ENCODE measurements around the gene SNAI3. TPM values are rescaled to one million over a fixed set of nuclear protein-coding genes. Genes with fewer than 3 reads are reported as not detected.
A peak's percentile ranks its signal among the peaks of the same experiment; 100 is the strongest.

Gene SNAI3
- total RNA-seq, 3 donors from 2014 or later = 0.28 to 0.82 (median 0.55) TPM

DNA sequence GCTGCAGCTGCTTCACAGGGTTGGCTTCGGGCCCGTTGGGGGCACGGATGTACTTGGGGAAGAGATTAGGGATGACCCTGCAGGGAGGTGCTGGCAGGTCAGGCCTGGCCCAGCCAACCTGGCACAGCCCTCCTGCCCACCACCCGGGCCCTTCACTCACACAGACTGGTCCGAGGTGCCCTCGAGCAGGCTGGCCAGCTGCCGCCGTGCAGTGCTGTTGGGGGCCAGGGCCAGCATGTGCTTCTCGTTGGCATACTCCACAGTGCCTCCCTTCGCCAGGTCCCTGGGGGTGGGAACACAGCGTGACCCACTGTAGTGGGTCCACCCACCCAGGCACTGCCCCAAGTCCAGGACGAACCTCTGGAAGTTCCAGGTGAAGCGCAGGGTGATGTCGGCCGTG, 29.9 kb upstream of the SNAI3 start:
- ATAC-seq = no peak
- intact Hi-C loops (cut with DNase I, micrococcal nuclease) = no loop called here
- no peaks in the 10 kb centered on the region for H3K9me3 ChIP-seq
- H3K36me3 ChIP-seq (ENCODE audit: low read depth) = no peaks in the 10 kb centered on the region
- no peak overlapping the region for H3K4me3 ChIP-seq
- TF ChIP-seq, protein P1, sequence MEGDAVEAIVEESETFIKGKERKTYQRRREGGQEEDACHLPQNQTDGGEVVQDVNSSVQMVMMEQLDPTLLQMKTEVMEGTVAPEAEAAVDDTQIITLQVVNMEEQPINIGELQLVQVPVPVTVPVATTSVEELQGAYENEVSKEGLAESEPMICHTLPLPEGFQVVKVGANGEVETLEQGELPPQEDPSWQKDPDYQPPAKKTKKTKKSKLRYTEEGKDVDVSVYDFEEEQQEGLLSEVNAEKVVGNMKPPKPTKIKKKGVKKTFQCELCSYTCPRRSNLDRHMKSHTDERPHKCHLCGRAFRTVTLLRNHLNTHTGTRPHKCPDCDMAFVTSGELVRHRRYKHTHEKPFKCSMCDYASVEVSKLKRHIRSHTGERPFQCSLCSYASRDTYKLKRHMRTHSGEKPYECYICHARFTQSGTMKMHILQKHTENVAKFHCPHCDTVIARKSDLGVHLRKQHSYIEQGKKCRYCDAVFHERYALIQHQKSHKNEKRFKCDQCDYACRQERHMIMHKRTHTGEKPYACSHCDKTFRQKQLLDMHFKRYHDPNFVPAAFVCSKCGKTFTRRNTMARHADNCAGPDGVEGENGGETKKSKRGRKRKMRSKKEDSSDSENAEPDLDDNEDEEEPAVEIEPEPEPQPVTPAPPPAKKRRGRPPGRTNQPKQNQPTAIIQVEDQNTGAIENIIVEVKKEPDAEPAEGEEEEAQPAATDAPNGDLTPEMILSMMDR (IDR thresholded peaks at IDR 0.05) = no peak
- DNase-seq = no peak
- no peaks in the 10 kb centered on the region for H3K4me1 ChIP-seq (ENCODE audit: low read depth)

DNA sequence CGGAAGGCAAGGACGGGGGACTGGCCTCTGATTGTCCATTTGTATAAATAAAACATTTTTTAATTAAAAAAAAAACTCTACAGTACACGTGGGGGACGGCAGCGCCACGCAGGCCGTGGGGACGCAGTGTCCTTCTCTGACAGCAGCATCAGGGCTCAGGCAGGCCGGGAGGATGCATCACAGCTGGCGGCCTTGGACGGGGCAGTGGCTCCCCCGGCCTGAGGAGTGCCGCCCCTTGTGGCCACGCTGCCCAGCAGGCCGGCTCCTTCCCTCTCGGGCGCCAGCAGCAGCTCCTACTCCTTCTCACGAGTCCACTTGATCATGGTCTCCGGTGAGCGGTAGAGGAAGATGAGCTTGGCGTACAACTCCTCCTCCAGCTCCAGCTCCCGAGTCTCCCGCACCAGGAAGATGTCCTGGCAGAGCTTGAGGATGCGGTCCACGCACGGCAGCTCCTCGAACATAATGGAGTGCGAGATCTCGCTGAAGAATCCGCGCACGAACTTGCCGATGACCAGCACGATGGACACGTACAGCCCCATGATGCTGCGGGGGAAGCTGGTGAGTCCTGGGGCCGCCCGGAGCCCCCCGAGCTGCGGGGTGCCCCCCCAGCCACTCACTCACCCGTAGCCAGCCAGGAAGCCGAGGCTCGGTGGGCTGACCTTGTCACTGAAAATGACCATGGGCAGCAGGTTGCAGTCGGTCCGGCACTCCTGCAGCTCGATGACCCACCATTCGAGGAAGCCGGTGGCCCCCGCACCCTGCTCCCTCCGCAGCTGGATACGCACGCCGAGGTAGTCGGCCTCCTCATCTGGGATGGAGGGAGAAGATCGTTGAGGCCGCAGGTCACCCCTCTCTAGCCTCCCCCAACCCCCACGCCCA, 29.2 kb upstream of the SNAI3 start:
- H3K4me3 ChIP-seq = no peak overlapping the region
- H3K9me3 ChIP-seq = no peaks in the 10 kb centered on the region
- intact Hi-C loops (cut with DNase I, micrococcal nuclease) = no loop called here
- no peak for DNase-seq
- no peaks in the 10 kb centered on the region for H3K36me3 ChIP-seq (ENCODE audit: low read depth)
- no peak for ATAC-seq
- H3K4me1 ChIP-seq (ENCODE audit: low read depth) = no peaks in the 10 kb centered on the region
- TF ChIP-seq, protein P1 (IDR thresholded peaks at IDR 0.05) = no peak

DNA sequence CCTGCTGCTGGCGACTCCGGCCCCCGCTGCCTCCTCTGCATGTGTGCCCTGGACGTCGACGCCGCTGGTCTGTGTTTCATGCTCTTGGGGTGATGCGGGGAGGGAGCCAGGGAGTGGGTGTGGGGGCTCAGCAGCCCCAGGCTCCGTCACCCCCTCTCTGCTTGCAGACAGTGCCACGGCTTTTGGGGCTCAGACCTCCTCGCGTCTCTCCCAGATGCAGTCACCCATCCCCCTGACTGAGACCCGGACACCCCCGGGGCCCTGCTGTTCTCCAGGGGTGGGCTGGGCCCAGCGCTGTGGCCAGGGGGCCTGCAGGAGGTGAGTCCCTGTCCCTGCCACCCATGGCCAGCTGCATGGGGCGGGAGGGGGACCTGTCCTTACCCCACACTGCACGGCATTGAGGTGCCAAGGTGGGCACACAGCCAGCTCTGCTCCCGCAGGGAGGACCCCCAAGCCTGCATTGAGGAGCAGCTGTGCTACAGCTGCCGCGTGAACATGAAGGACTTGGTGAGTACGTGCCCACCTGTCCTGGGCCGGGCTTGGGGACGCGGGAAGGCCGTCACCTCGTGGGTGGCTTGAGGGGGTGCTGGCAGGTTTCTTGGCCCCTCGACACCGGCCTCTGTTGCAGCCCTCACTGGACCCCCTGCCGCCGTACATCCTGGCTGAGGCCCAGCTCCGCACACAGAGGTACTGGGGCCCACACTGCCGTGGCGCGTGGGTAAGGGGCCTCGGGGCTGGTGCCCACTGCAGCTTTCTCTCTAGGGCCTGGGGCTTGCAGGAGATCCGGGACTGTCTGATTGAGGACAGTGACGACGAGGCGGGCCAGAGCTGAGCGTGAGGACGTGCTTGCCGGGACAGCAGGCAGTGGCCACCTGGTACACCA, 28.4 kb upstream of the SNAI3 start:
- intact Hi-C loops (cut with DNase I, micrococcal nuclease) = no loop called here
- DNase-seq (no peak), ATAC-seq (no peak)
- H3K4me1 ChIP-seq (ENCODE audit: low read depth) = no peaks in the 10 kb centered on the region
- no peaks in the 10 kb centered on the region for H3K36me3 ChIP-seq (ENCODE audit: low read depth)
- TF ChIP-seq, protein P1 (IDR thresholded peaks at IDR 0.05) = no peak
- no peaks in the 10 kb centered on the region for H3K9me3 ChIP-seq
- H3K4me3 ChIP-seq = no peak overlapping the region

DNA sequence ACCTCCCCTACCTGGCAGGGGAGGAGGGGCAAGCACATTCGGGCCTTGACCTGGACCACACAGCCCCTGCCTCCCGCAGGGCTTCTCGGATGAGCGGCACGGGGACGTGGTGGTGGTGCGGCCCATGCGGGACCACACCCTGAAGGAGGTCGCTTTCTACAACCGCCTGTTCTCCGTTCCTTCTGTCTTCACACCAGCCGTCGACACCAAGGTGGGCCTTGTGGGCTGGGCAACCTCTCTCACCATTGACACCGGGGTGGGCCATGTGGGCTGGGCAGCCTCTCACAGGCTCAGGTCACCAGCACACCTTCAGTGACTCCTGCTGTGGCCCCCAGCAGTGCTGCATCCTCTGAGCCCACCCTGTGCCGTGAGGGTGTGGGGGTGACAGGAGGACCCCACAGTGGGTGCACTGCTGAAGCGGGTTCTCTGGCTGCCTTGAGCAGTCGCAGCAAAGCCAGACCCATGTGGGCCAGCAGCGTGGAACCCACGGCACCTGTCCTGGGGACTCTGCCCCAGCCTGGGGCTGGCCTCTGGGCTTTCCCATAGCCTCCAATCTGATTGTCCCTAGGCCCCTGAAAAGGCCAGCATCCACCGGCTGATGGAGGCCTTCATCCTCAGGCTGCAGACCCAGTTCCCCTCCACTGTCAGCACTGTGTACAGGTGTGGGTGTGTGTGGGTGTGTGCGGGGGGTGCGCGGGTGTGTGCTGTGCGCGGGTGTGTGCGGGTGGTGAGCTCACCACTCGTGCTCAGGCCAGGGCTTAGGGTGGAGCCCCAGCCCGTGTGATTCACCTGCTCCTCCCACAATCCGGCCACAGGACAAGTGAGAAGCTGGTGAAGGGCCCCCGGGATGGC, 27.5 kb upstream of the SNAI3 start:
- peak; percentile 52 for ATAC-seq
- no peaks in the 10 kb centered on the region for H3K36me3 ChIP-seq (ENCODE audit: low read depth)
- no peak overlapping the region for H3K4me3 ChIP-seq
- DNase-seq = no peak
- intact Hi-C loops (cut with DNase I, micrococcal nuclease) = no loop called here
- H3K9me3 ChIP-seq = no peaks in the 10 kb centered on the region
- TF ChIP-seq, protein P1 (IDR thresholded peaks at IDR 0.05) = no peak
- H3K4me1 ChIP-seq (ENCODE audit: low read depth) = no peaks in the 10 kb centered on the region

DNA sequence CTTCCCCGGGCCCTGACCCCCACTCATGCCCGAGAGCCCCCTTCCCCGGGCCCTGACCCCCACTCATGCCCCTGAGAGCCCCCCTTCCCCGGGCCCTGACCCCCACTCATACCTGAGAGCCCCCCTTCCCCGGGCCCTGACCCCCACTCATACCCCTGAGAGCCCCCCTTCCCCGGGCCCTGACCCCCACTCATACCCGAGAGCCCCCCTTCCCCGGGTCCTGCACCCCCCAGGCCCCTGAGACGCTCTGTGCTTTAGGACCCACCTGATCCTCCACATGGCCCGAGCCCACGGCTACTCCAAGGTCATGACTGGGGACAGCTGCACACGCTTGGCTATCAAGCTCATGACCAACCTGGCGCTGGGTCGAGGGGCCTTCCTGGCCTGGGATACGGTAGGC, 26.7 kb upstream of the SNAI3 start:
- H3K4me3 ChIP-seq = no peak overlapping the region
- no peaks in the 10 kb centered on the region for H3K36me3 ChIP-seq (ENCODE audit: low read depth)
- TF ChIP-seq, protein P1 (IDR thresholded peaks at IDR 0.05) = no peak
- H3K4me1 ChIP-seq (ENCODE audit: low read depth) = no peaks in the 10 kb centered on the region
- H3K9me3 ChIP-seq = no peaks in the 10 kb centered on the region
- intact Hi-C loops (cut with DNase I, micrococcal nuclease) = no loop called here
- ATAC-seq (no peak), DNase-seq (no peak)

All from mucosa of descending colon (tissue), 3 donors.